ENCODE results near the gene CSNK1G1.

GRCh38 chr15:64396789-64397188 is 40.8 kb upstream of the CSNK1G1 start:
- TF ChIP-seq CTCF (IDR thresholded peaks at IDR 0.05; ENCODE audit: low read length) (no peak), EZH2 (IDR thresholded peaks at IDR 0.05; ENCODE audit: borderline replicate concordance, low read length) (no peak)

All from OCI-LY1 (cell line).